Mucosa of gallbladder (tissue), 1 donor: ENCODE data around the gene RBSN. TPM values are rescaled to one million over a fixed set of nuclear protein-coding genes. Genes with fewer than 3 reads are reported as not detected.

Experiments
- total RNA-seq: library from RNA; stranded (reverse); gene quantifications from one replicate; pipeline ENCODE4 v1.2.1, GENCODE V29; 2021
- donor health status: DM: no; HTN: no; CAD: no.

The RBSN gene
- total RNA-seq, 1 donor from 2014 or later = 19.2 TPM

Other genes with a start within 250 kb of the RBSN start
- gene NR2C2, start 151.6 kb downstream of the RBSN start, total RNA-seq = 52.6 TPM
- gene MRPS25, start 33.8 kb downstream of the RBSN start, total RNA-seq = 48.8 TPM
- gene CAPN7, start 107.1 kb upstream of the RBSN start, total RNA-seq = 46.1 TPM
- 60.4 TPM for gene SH3BP5, start 233.4 kb upstream of the RBSN start, total RNA-seq